Measurements from ENCODE around the gene ENTPD1. TPM values are rescaled to one million over a fixed set of nuclear protein-coding genes. Genes with fewer than 3 reads are reported as not detected.

ENTPD1 gene
- total RNA-seq, 1 donor from 2014 or later = 37.1 TPM

- intact Hi-C loops (cut with micrococcal nuclease) = loop anchor here (1.0 kb wide), 3 partner anchors 8 to 82 kb away; no protein-coding TSS in a partner anchor
- no peak for DNase-seq (ENCODE audit: low spot score)
- H3K27ac Mint-ChIP-seq = peak overlapping the region; percentile 89
- peaks cover 23% of the 10 kb centered on the region for H3K36me3 Mint-ChIP-seq (ENCODE audit: low read depth)
- peaks cover 64% of the 10 kb centered on the region for H3K4me1 Mint-ChIP-seq (ENCODE audit: low read depth)
- H3K27me3 Mint-ChIP-seq (ENCODE audit: low read depth) = peaks cover 2% of the 10 kb centered on the region
- no peaks in the 10 kb centered on the region for H3K9me3 Mint-ChIP-seq
- peak overlapping the region; percentile 58 for H3K4me3 Mint-ChIP-seq (ENCODE audit: low read depth)
These were observed 84.7 kb downstream of the ENTPD1 start for GRCh38 chr10:95840681-95841080.

DNA sequence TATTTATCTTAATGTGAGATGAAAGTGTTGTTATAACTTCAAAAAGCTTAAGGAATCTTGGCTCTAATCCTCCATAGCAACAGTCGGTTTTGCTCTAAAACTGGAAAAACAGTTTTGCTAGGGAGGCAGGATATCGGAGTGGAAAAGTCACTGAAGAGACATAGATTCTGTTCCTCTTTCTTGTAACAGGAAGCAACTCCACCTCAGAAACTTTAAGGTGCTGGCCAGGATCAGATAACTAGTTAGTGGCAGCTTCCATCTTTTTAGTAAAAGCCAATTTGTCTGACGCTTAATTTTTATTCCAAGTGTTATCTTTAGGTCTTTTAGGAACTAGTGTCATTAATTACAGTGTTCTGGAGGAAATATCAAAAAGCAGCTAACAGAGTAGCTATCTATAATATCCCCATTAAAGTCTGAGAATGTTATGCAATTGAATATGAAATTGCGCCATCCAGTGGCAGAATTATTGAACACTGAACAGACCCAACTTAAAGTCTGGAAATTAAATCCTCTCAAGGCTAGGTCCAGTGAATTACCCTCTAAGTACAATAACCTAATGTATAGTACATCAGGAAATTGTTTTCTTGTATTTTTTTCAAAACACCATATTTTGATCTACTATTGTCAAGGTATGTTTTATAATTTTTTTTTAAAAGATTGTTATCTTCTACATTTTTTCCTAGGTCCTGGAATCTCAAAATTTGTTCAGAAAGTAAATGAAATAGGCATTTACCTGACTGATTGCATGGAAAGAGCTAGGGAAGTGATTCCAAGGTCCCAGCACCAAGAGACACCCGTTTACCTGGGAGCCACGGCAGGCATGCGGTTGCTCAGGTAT is 85.9 kb downstream of the ENTPD1 start:
- peaks cover 2% of the 10 kb centered on the region for H3K27me3 Mint-ChIP-seq (ENCODE audit: low read depth)
- peak overlapping the region; percentile 89 for H3K27ac Mint-ChIP-seq
- peaks cover 29% of the 10 kb centered on the region for H3K36me3 Mint-ChIP-seq (ENCODE audit: low read depth)

DNA sequence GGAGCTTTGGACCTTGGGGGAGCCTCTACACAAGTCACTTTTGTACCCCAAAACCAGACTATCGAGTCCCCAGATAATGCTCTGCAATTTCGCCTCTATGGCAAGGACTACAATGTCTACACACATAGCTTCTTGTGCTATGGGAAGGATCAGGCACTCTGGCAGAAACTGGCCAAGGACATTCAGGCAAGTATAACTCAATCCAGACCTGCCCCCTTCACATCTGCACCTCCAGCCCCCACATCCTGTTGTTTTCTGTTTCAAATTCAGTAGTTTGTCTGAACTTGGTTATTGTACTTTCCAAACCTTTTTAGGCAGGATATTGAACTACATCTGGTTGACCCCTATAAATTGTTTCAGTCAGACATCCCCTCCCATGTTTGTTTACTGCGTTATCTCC is 89.4 kb downstream of the ENTPD1 start:
- Mint-ChIP-seq H3K4me3 (ENCODE audit: low read depth) (no peak overlapping the region), H3K27me3 (ENCODE audit: low read depth) (peaks cover 2% of the 10 kb centered on the region), H3K4me1 (ENCODE audit: low read depth) (peaks cover 29% of the 10 kb centered on the region), H3K36me3 (ENCODE audit: low read depth) (peaks cover 50% of the 10 kb centered on the region), H3K27ac (peak overlapping the region; percentile 72), H3K9me3 (peaks cover 8% of the 10 kb centered on the region)
- intact Hi-C loops (cut with micrococcal nuclease) = loop anchor here (1.0 kb wide), 1 partner anchor 19 kb away; no protein-coding TSS in a partner anchor
- DNase-seq (ENCODE audit: low spot score) = no peak

More for the DNA sequence above, 85.9 kb downstream of the ENTPD1 start:
- Mint-ChIP-seq H3K9me3 (no peaks in the 10 kb centered on the region), H3K4me3 (ENCODE audit: low read depth) (no peak overlapping the region), H3K4me1 (ENCODE audit: low read depth) (peaks cover 56% of the 10 kb centered on the region)
- intact Hi-C loops (cut with micrococcal nuclease) = loop anchor here (1.0 kb wide), 2 partner anchors 23 to 148 kb away; no protein-coding TSS in a partner anchor
- DNase-seq (ENCODE audit: low spot score) = no peak

DNA sequence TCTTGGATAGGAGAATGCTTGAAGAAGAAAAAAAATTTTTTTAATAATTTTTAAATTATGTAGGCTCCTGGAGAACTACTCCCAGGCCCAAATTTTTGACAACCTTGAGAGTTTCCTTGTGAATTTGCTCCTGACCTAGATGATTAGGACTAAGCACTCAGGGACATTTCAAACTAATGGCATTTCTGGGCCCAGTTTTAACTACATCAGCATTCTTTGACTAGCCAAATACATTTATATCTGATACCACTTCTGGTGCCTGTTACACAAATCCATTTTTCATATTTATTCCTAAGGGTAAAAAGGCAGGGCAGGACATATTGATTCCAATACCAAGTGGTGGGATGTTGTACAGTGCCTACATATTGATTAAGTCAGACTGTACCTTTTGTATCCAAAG is 91.0 kb downstream of the ENTPD1 start:
- Mint-ChIP-seq H3K36me3 (ENCODE audit: low read depth) (peaks cover 54% of the 10 kb centered on the region), H3K27ac (no peak overlapping the region), H3K4me1 (ENCODE audit: low read depth) (peaks cover 15% of the 10 kb centered on the region), H3K4me3 (ENCODE audit: low read depth) (no peak overlapping the region), H3K9me3 (peaks cover 8% of the 10 kb centered on the region), H3K27me3 (ENCODE audit: low read depth) (peaks cover 2% of the 10 kb centered on the region)
- DNase-seq (ENCODE audit: low spot score) = no peak
- intact Hi-C loops (cut with micrococcal nuclease) = no loop called here

DNA sequence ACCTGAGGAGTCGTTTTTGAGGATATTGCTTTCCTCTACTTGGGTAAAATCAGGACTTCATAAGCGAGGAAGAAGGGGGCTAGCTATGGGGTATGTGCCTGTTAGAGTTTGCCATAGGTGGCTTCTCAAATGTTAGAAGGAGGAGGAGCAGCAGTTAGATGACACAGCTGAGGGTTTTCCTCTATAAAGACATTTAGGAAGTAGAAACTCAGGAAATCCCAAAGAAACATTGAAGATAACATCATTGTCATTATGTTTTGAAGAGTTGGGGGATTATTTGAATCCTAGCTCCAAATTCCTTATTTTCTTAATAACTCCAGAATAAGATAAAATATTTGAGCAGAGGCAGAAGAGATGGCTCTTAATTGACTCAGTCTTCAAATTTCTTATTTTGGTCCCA is 92.9 kb downstream of the ENTPD1 start:
- H3K9me3 Mint-ChIP-seq = peaks cover 8% of the 10 kb centered on the region
- H3K4me1 Mint-ChIP-seq (ENCODE audit: low read depth) = peaks cover 10% of the 10 kb centered on the region
- H3K36me3 Mint-ChIP-seq (ENCODE audit: low read depth) = peaks cover 57% of the 10 kb centered on the region
- no peak overlapping the region for H3K27ac Mint-ChIP-seq
- no peak for DNase-seq (ENCODE audit: low spot score)
- intact Hi-C loops (cut with micrococcal nuclease) = no loop called here
- no peak overlapping the region for H3K4me3 Mint-ChIP-seq (ENCODE audit: low read depth)
- H3K27me3 Mint-ChIP-seq (ENCODE audit: low read depth) = no peaks in the 10 kb centered on the region

DNA sequence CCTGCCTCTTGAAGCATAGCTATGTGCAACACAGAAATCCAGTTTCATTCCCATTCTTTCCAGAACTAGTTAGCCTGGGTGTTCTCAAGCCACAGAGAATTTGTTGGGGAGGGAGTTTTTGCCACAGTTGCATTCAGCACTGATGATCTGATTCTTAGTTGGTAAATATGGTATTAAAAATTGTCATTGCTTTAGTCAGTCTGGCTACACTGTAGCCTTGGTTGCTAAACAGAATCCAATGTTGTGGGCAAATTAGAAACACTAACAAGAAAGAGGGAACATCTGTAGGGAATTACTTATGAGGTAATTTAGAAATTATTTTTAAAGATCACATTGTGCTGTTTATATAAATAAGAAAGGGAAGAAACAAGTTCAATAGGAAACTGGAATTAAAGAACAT is 94.8 kb downstream of the ENTPD1 start:
- intact Hi-C loops (cut with micrococcal nuclease) = no loop called here
- Mint-ChIP-seq H3K27me3 (ENCODE audit: low read depth) (no peaks in the 10 kb centered on the region), H3K4me1 (ENCODE audit: low read depth) (peaks cover under 1% of the 10 kb centered on the region), H3K27ac (no peak overlapping the region), H3K36me3 (ENCODE audit: low read depth) (peaks cover 55% of the 10 kb centered on the region), H3K4me3 (ENCODE audit: low read depth) (no peak overlapping the region), H3K9me3 (peaks cover 8% of the 10 kb centered on the region)
- no peak for DNase-seq (ENCODE audit: low spot score)

DNA sequence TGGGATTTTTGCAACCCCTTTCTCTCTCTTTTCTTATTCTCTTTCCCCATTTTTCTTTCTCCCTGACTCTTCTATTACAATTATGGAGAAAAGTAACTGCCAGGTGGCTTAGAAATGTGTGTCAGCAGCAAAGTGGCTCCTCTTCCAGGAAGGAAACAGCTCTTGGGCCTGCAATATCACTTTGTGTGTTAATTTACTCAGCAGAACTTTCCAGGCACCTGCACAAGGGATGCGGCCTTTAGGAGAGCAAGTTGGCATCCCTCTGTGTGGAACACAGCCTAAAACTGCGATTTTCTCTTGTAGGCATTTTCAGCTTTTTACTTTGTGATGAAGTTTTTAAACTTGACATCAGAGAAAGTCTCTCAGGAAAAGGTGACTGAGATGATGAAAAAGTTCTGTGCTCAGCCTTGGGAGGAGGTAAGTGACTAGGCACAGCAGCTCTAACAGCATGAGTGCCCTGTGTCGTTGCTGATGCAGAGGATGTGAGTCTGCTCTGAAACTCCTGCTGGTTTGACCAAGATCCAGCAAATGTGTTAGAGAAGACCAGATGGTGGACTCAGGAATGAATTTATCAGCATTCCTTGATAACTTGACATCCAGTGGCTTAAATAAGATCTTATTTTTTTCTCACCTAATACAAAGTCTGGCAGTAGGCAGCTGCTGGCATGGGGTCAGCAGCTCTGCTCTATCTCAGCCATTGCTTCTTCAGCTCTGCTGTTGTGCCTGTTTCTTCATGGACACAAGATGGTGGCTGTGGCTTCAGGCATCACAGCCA is 104.4 kb downstream of the ENTPD1 start:
- Mint-ChIP-seq H3K4me3 (ENCODE audit: low read depth) (no peak overlapping the region), H3K36me3 (ENCODE audit: low read depth) (peaks cover 32% of the 10 kb centered on the region), H3K4me1 (ENCODE audit: low read depth) (peaks cover 30% of the 10 kb centered on the region), H3K9me3 (peaks cover 6% of the 10 kb centered on the region), H3K27me3 (ENCODE audit: low read depth) (peaks cover 3% of the 10 kb centered on the region), H3K27ac (no peak overlapping the region)
- DNase-seq (ENCODE audit: low spot score) = no peak
- intact Hi-C loops (cut with micrococcal nuclease) = no loop called here

DNA sequence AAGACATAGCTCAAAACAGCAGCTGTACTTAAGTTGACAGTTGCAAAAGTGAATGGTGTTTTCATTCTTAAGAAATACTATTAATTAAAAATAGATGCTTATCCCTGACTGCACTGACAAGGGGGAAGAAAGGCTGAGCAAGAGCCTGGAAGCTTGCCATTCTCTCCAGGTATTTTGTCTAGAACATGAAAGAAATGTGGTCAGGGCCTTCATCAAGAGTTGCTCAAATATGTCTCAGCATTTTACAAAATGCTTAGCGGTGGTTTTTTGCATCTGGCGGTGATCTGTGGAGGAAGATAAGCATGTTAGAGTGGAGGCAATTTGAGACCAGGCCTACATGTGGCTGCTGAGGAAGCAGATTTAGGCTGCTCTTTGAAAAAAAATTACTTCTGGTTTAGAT is 105.4 kb downstream of the ENTPD1 start:
- Mint-ChIP-seq H3K4me3 (ENCODE audit: low read depth) (no peak overlapping the region), H3K27ac (no peak overlapping the region), H3K36me3 (ENCODE audit: low read depth) (peaks cover 32% of the 10 kb centered on the region), H3K9me3 (no peaks in the 10 kb centered on the region), H3K27me3 (ENCODE audit: low read depth) (no peaks in the 10 kb centered on the region), H3K4me1 (ENCODE audit: low read depth) (peaks cover 40% of the 10 kb centered on the region)
- intact Hi-C loops (cut with micrococcal nuclease) = no loop called here
- no peak for DNase-seq (ENCODE audit: low spot score)

GRCh38 chr10:95864906-95865813 is 109.2 kb downstream of the ENTPD1 start:
- H3K27me3 Mint-ChIP-seq (ENCODE audit: low read depth) = no peaks in the 10 kb centered on the region
- peak; percentile 59 for DNase-seq (ENCODE audit: low spot score)
- intact Hi-C loops (cut with micrococcal nuclease) = loop anchor here (1.0 to 5.0 kb wide), 7 partner anchors 20 to 171 kb away; partner anchors contain the start of gene CC2D2B
- H3K4me1 Mint-ChIP-seq (ENCODE audit: low read depth) = peaks cover 56% of the 10 kb centered on the region
- H3K9me3 Mint-ChIP-seq = no peaks in the 10 kb centered on the region
- H3K27ac Mint-ChIP-seq = peak overlapping the region; percentile 82
- H3K4me3 Mint-ChIP-seq (ENCODE audit: low read depth) = peak overlapping the region; percentile 5
- peaks cover 47% of the 10 kb centered on the region for H3K36me3 Mint-ChIP-seq (ENCODE audit: low read depth)

DNA sequence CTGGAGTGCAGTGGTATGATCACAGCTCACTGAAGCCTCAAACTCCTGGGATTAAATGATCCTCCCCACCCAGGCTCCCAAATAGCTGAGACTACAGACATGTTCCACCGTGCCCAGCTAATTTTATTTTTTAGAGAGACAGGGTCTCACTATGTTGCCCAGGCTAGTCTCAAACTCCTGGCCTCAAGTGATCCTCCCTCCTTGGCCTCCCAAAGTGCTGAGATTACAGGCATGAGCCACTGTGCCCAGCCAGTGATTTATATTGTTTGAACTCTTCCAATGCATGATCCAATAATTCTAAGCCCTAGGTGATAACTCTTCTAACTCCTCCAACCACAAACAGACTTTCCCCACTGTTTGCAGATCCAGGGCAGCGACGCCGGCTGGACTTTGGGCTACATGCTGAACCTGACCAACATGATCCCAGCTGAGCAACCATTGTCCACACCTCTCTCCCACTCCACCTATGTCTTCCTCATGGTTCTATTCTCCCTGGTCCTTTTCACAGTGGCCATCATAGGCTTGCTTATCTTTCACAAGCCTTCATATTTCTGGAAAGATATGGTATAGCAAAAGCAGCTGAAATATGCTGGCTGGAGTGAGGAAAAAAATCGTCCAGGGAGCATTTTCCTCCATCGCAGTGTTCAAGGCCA is 110.0 kb downstream of the ENTPD1 start:
- Mint-ChIP-seq H3K4me3 (ENCODE audit: low read depth) (no peak overlapping the region), H3K36me3 (ENCODE audit: low read depth) (peaks cover 46% of the 10 kb centered on the region), H3K27ac (peak overlapping the region; percentile 56), H3K9me3 (no peaks in the 10 kb centered on the region), H3K27me3 (ENCODE audit: low read depth) (no peaks in the 10 kb centered on the region), H3K4me1 (ENCODE audit: low read depth) (peaks cover 49% of the 10 kb centered on the region)
- no peak for DNase-seq (ENCODE audit: low spot score)
- intact Hi-C loops (cut with micrococcal nuclease) = loop anchor here (1.0 to 5.0 kb wide), 6 partner anchors 24 to 172 kb away; partner anchors contain the start of gene CC2D2B

DNA sequence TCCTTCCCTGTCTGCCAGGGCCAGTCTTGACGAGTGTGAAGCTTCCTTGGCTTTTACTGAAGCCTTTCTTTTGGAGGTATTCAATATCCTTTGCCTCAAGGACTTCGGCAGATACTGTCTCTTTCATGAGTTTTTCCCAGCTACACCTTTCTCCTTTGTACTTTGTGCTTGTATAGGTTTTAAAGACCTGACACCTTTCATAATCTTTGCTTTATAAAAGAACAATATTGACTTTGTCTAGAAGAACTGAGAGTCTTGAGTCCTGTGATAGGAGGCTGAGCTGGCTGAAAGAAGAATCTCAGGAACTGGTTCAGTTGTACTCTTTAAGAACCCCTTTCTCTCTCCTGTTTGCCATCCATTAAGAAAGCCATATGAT is 110.5 kb downstream of the ENTPD1 start:
- Mint-ChIP-seq H3K9me3 (no peaks in the 10 kb centered on the region), H3K4me1 (ENCODE audit: low read depth) (peaks cover 47% of the 10 kb centered on the region), H3K4me3 (ENCODE audit: low read depth) (no peak overlapping the region), H3K27me3 (ENCODE audit: low read depth) (no peaks in the 10 kb centered on the region), H3K36me3 (ENCODE audit: low read depth) (peaks cover 42% of the 10 kb centered on the region), H3K27ac (no peak overlapping the region)
- intact Hi-C loops (cut with micrococcal nuclease) = loop anchor here (5.0 kb wide), 2 partner anchors 34 to 41 kb away; partner anchors contain the start of gene CC2D2B
- DNase-seq (ENCODE audit: low spot score) = no peak
